ENCODE measurements around the gene BAHCC1. TPM values are rescaled to one million over a fixed set of nuclear protein-coding genes. Genes with fewer than 3 reads are reported as not detected.

BAHCC1 gene
- total RNA-seq, 3 donors from 2014 or later: 7.4 to 17.0 (median 11.7) TPM

- peak overlapping the region in 2 of 3 donors; percentile 38 to 53 for H3K4me3 ChIP-seq
- no peaks in the 10 kb centered on the region for H3K9me3 ChIP-seq
- H3K4me1 ChIP-seq: no peaks in the 10 kb centered on the region
- DNase-seq (ENCODE audit: low spot score in 2 of 2): no peak
- H3K27ac ChIP-seq: peak overlapping the region; percentile 57 to 63
- no peaks in the 10 kb centered on the region for H3K36me3 ChIP-seq
- no peak for TF ChIP-seq POLR2A (IDR thresholded peaks at IDR 0.05)
- no peak for TF ChIP-seq CTCF (IDR thresholded peaks at IDR 0.05)
- TF ChIP-seq POLR2AphosphoS5 (IDR thresholded peaks at IDR 0.05): no peak
- H3K27me3 ChIP-seq: no peaks in the 10 kb centered on the region
- intact Hi-C loops (cut with DNase I; ENCODE audit: low total_unique reads): no loop called here
These were observed 16.2 kb upstream of the BAHCC1 start for GRCh38 chr17:81378941-81379511.

GRCh38 chr17:81379523-81379942 lies 15.7 kb upstream of the BAHCC1 start:
- peak; percentile 82 to 87 for DNase-seq (ENCODE audit: low spot score in 2 of 2)
- Histone ChIP-seq H3K36me3 (no peaks in the 10 kb centered on the region), H3K4me1 (no peaks in the 10 kb centered on the region), H3K27ac (peak overlapping the region; percentile 57 to 63), H3K4me3 (peak overlapping the region in 2 of 3 donors; percentile 38 to 53), H3K27me3 (no peaks in the 10 kb centered on the region), H3K9me3 (no peaks in the 10 kb centered on the region)
- TF ChIP-seq POLR2A (IDR thresholded peaks at IDR 0.05) (no peak), POLR2AphosphoS5 (IDR thresholded peaks at IDR 0.05) (peak in 1 of 3 donors; percentile 36), CTCF (IDR thresholded peaks at IDR 0.05) (no peak)
- intact Hi-C loops (cut with DNase I; ENCODE audit: low total_unique reads): no loop called here

GRCh38 chr17:81380131-81380530 lies 15.1 kb upstream of the BAHCC1 start:
- TF ChIP-seq CTCF (IDR thresholded peaks at IDR 0.05) (no peak), POLR2A (IDR thresholded peaks at IDR 0.05) (no peak), POLR2AphosphoS5 (IDR thresholded peaks at IDR 0.05) (no peak)
- no peak for DNase-seq (ENCODE audit: low spot score in 2 of 2)
- Histone ChIP-seq H3K36me3 (no peaks in the 10 kb centered on the region), H3K9me3 (no peaks in the 10 kb centered on the region), H3K4me1 (no peaks in the 10 kb centered on the region), H3K27me3 (no peaks in the 10 kb centered on the region), H3K27ac (no peak overlapping the region), H3K4me3 (no peak overlapping the region)
- intact Hi-C loops (cut with DNase I; ENCODE audit: low total_unique reads): no loop called here

- intact Hi-C loops (cut with DNase I; ENCODE audit: low total_unique reads): no loop called here
These were observed 14.4 kb upstream of the BAHCC1 start for GRCh38 chr17:81380666-81381518.

More at GRCh38 chr17:81380666-81381518, 14.4 kb upstream of the BAHCC1 start:
- H3K4me1 ChIP-seq: no peaks in the 10 kb centered on the region
- TF ChIP-seq POLR2AphosphoS5 (IDR thresholded peaks at IDR 0.05) (no peak), POLR2A (IDR thresholded peaks at IDR 0.05) (no peak), CTCF (IDR thresholded peaks at IDR 0.05) (no peak)
- no peaks in the 10 kb centered on the region for H3K9me3 ChIP-seq
- H3K27ac ChIP-seq: no peak overlapping the region
- H3K27me3 ChIP-seq: no peaks in the 10 kb centered on the region
- no peaks in the 10 kb centered on the region for H3K36me3 ChIP-seq
- no peak for DNase-seq (ENCODE audit: low spot score in 2 of 2)
- H3K4me3 ChIP-seq: no peak overlapping the region
